HEK293 (cell line): ENCODE results near the gene RO60.

Source experiments
- CTCF ChIA-PET: fragments of 350-600 bp; formaldehyde crosslinking; extraction: SDS; loops from one replicate; lab custom pipeline; 2021; ENCODE audit warnings: antibody characterized with exemption; lab: Yijun Ruan, JAX
- POLR2A ChIA-PET: fragments of 300-600 bp; formaldehyde crosslinking; extraction: SDS; loops from one replicate; lab custom pipeline; 2020; ENCODE audit warnings: antibody characterized with exemption, inconsistent platforms; lab: Yijun Ruan, JAX
- H3K27ac ChIP-seq: fragments of 200-500 bp; sonication (Bioruptor generic); 2 replicates; pipeline ENCODE4 v1.5.1; 2014; ENCODE audit warnings: low read depth, low read length, control low read depth, inconsistent platforms; ENCODE audit errors: extremely low read depth
- H3K36me3 ChIP-seq, 2 experiments: fragments of 200-500 bp in 1 of 2; sonication (Bioruptor generic) in 1 of 2; 1 replicate in 1 of 2; 2 replicates in 1 of 2; pipeline ENCODE4 v1.5.1; 2014 to 2017; ENCODE audit warnings: inconsistent platforms in 2 of 2, low read length in 2 of 2; ENCODE audit not compliant: control insufficient read depth in 2 of 2, insufficient read depth in 1 of 2
- H3K4me1 ChIP-seq: fragments of 200-500 bp; sonication (Bioruptor generic); 2 replicates; pipeline ENCODE4 v1.5.1; 2014; ENCODE audit warnings: mild to moderate bottlenecking, low read length, inconsistent platforms; ENCODE audit not compliant: control insufficient read depth, insufficient read depth
- H3K4me3 ChIP-seq: 2 replicates; pipeline ENCODE4 v1.5.1; 2011; ENCODE audit warnings: low read depth, mild to moderate bottlenecking, control low read depth, low read length, moderate library complexity
- H3K9me3 ChIP-seq: fragments of 200-500 bp; sonication (Bioruptor generic); 2 replicates; pipeline ENCODE4 v1.5.1; 2014; ENCODE audit warnings: low read depth, low read length, inconsistent platforms; ENCODE audit not compliant: control insufficient read depth, insufficient read depth
- SCRT1 ChIP-seq: fragments of 450-650 bp; formaldehyde crosslinking; IDR thresholded peaks from 2 replicates; pipeline ENCODE4 v1.5.1; 2016; ENCODE audit warnings: missing biosample characterization, missing genetic modification characterization, borderline replicate concordance
- SCRT2 ChIP-seq: fragments of 450-650 bp; formaldehyde crosslinking; IDR thresholded peaks from 2 replicates; pipeline ENCODE4 v1.5.1; 2016; ENCODE audit warnings: missing biosample characterization, missing genetic modification characterization
- ZBTB7A ChIP-seq: fragments of 450-650 bp; formaldehyde crosslinking; IDR thresholded peaks from 2 replicates; pipeline ENCODE4 v1.5.1; 2016; ENCODE audit warnings: low read depth, missing biosample characterization, missing genetic modification characterization
- ZFP41 ChIP-seq: fragments of 450-650 bp; formaldehyde crosslinking; IDR thresholded peaks from 2 replicates; pipeline ENCODE4 v1.5.1; 2016; ENCODE audit warnings: missing biosample characterization, missing genetic modification characterization, borderline replicate concordance
- ZNF24 ChIP-seq: fragments of 450-650 bp; formaldehyde crosslinking; IDR thresholded peaks from 2 replicates; pipeline ENCODE4 v1.5.1; 2016; ENCODE audit warnings: missing biosample characterization, missing genetic modification characterization
- ZNF335 ChIP-seq: fragments of 450-650 bp; formaldehyde crosslinking; conservative IDR thresholded peaks from 2 replicates; pipeline ENCODE4 v1.5.1; 2016; ENCODE audit warnings: missing biosample characterization, missing genetic modification characterization
- ZNF404 ChIP-seq: fragments of 450-650 bp; formaldehyde crosslinking; IDR thresholded peaks from 2 replicates; pipeline ENCODE4 v1.5.1; 2017; ENCODE audit warnings: missing biosample characterization, missing genetic modification characterization
- ZNF426 ChIP-seq: fragments of 450-650 bp; formaldehyde crosslinking; IDR thresholded peaks from 2 replicates; pipeline ENCODE4 v1.5.1; 2017; ENCODE audit warnings: missing biosample characterization, missing genetic modification characterization, mild to moderate bottlenecking, inconsistent platforms, moderate library complexity
- ZNF548 ChIP-seq: fragments of 450-650 bp; formaldehyde crosslinking; IDR thresholded peaks from 2 replicates; pipeline ENCODE4 v1.5.1; 2016; ENCODE audit warnings: missing biosample characterization, missing genetic modification characterization
- ZNF600 ChIP-seq: fragments of 450-650 bp; formaldehyde crosslinking; IDR thresholded peaks from 2 replicates; pipeline ENCODE4 v1.5.1; 2016; ENCODE audit warnings: missing biosample characterization, missing genetic modification characterization
- ZNF707 ChIP-seq: fragments of 450-650 bp; formaldehyde crosslinking; IDR thresholded peaks from 2 replicates; pipeline ENCODE4 v1.5.1; 2016; ENCODE audit warnings: missing biosample characterization, missing genetic modification characterization
- ZNF747 ChIP-seq: fragments of 450-650 bp; formaldehyde crosslinking; IDR thresholded peaks from 2 replicates; pipeline ENCODE4 v1.5.1; 2016; ENCODE audit warnings: missing biosample characterization, missing genetic modification characterization
- ZNF768 ChIP-seq: fragments of 450-650 bp; formaldehyde crosslinking; IDR thresholded peaks from 2 replicates; pipeline ENCODE4 v1.5.1; 2018; ENCODE audit warnings: missing biosample characterization, mild to moderate bottlenecking, missing genetic modification characterization
- TF ChIP-seq, protein P1 (sequence below): fragments of 450-650 bp; formaldehyde crosslinking; IDR thresholded peaks from 2 replicates; pipeline ENCODE4 v1.5.1; 2016; ENCODE audit warnings: missing biosample characterization, missing genetic modification characterization
- TF ChIP-seq, protein P2 (sequence below): fragments of 450-650 bp; formaldehyde crosslinking; IDR thresholded peaks from 2 replicates; pipeline ENCODE4 v1.5.1; 2016; ENCODE audit warnings: missing biosample characterization, missing genetic modification characterization
- TF ChIP-seq, protein P3 (sequence below): fragments of 450-650 bp; IDR thresholded peaks from 2 replicates; pipeline ENCODE4 v1.5.1; 2018; ENCODE audit warnings: missing biosample characterization, mild to moderate bottlenecking, missing genetic modification characterization

RO60 gene

GRCh38 chr1:193105821-193106177 is 46.4 kb downstream of the RO60 start:
- Histone ChIP-seq H3K4me1 (no peaks in the 10 kb centered on the region), H3K27ac (0 out of 2 replicates have a peak overlapping the region, but pooled peaks have one; percentile 32), H3K36me3 (no peaks in the 10 kb centered on the region), H3K9me3 (no peaks in the 10 kb centered on the region), H3K4me3 (peak overlapping the region; percentile 77)
- 0 out of 2 replicates have a peak, but pooled peaks have one; percentile 43 for TF ChIP-seq SCRT1 (tag by site-specific recombination)
- TF ChIP-seq SCRT2 (tag by site-specific recombination): 0 out of 2 replicates have a peak, but pooled peaks have one; percentile 6
- peak; percentile 62 for TF ChIP-seq ZNF335 (tag by site-specific recombination)
- no peak for TF ChIP-seq ZFP41
- TF ChIP-seq ZBTB7A (tag by site-specific recombination): no peak
- ChIA-PET CTCF (interaction anchor here (1.1 kb wide), 1 partner anchor 14 kb away, joined by 3 read pairs; no protein-coding TSS in a partner anchor), POLR2A (interaction anchor here (0.6 to 2.8 kb wide), 9 partner anchors 8 to 47 kb away, joined by 3 to 28 read pairs (median 7); partner anchors contain the start of genes CDC73, RO60 and UCHL5)

GRCh38 chr1:193108471-193108870 is 49.1 kb downstream of the RO60 start:
- CTCF ChIA-PET: interaction anchor here (0.6 to 0.7 kb wide), 2 partner anchors 13 to 316 kb away, joined by 3 to 6 read pairs; no protein-coding TSS in a partner anchor
- POLR2A ChIA-PET: no interaction called here
- no peak overlapping the region for H3K27ac ChIP-seq

More at GRCh38 chr1:193108471-193108870, 49.1 kb downstream of the RO60 start:
- H3K4me1 ChIP-seq: no peaks in the 10 kb centered on the region
- TF ChIP-seq ZNF24 (tag by site-specific recombination): no peak
- TF ChIP-seq ZNF707 (tag by site-specific recombination): no peak
- TF ChIP-seq ZNF548 (tag by site-specific recombination): no peak
- TF ChIP-seq, protein P1, sequence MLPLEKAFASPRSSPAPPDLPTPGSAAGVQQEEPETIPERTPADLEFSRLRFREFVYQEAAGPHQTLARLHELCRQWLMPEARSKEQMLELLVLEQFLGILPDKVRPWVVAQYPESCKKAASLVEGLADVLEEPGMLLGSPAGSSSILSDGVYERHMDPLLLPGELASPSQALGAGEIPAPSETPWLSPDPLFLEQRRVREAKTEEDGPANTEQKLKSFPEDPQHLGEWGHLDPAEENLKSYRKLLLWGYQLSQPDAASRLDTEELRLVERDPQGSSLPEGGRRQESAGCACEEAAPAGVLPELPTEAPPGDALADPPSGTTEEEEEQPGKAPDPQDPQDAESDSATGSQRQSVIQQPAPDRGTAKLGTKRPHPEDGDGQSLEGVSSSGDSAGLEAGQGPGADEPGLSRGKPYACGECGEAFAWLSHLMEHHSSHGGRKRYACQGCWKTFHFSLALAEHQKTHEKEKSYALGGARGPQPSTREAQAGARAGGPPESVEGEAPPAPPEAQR (tag by site-specific recombination): no peak
- no peak for TF ChIP-seq ZNF747
- no peak for TF ChIP-seq ZNF768 (tag by site-specific recombination)
- TF ChIP-seq ZNF426 (tag by site-specific recombination): no peak
- no peak for TF ChIP-seq ZNF404 (tag by site-specific recombination)
- TF ChIP-seq ZNF600 (tag by site-specific recombination): no peak
- TF ChIP-seq, protein P2, sequence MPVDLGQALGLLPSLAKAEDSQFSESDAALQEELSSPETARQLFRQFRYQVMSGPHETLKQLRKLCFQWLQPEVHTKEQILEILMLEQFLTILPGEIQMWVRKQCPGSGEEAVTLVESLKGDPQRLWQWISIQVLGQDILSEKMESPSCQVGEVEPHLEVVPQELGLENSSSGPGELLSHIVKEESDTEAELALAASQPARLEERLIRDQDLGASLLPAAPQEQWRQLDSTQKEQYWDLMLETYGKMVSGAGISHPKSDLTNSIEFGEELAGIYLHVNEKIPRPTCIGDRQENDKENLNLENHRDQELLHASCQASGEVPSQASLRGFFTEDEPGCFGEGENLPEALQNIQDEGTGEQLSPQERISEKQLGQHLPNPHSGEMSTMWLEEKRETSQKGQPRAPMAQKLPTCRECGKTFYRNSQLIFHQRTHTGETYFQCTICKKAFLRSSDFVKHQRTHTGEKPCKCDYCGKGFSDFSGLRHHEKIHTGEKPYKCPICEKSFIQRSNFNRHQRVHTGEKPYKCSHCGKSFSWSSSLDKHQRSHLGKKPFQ: no peak
- TF ChIP-seq, protein P3, sequence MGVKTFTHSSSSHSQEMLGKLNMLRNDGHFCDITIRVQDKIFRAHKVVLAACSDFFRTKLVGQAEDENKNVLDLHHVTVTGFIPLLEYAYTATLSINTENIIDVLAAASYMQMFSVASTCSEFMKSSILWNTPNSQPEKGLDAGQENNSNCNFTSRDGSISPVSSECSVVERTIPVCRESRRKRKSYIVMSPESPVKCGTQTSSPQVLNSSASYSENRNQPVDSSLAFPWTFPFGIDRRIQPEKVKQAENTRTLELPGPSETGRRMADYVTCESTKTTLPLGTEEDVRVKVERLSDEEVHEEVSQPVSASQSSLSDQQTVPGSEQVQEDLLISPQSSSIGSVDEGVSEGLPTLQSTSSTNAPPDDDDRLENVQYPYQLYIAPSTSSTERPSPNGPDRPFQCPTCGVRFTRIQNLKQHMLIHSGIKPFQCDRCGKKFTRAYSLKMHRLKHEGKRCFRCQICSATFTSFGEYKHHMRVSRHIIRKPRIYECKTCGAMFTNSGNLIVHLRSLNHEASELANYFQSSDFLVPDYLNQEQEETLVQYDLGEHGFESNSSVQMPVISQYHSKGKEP (tag by site-specific recombination): no peak
- TF ChIP-seq, all 188 proteins: peak for 0
- Histone ChIP-seq H3K9me3 (no peaks in the 10 kb centered on the region), H3K36me3 (no peaks in the 10 kb centered on the region), H3K4me3 (no peak overlapping the region)
